ENCODE results near the gene PUSL1. TPM values are rescaled to one million over a fixed set of nuclear protein-coding genes. Genes with fewer than 3 reads are reported as not detected.
A peak's percentile ranks its signal among the peaks of the same experiment; 100 is the strongest.
"Not testable (repeated sequence)": the region's sequence is repeated elsewhere in the genome, so short reads cannot be mapped to it uniquely, and the experiment has no call there.

Gene PUSL1
- total RNA-seq, 1 experiment from 2014 or later = 38.0 TPM

- no peak overlapping the region; the same call in 1 of the 2 replicates for H3K14ac ChIP-seq (ENCODE audit: insufficient read depth, low read length)
- H2BK20ac ChIP-seq (ENCODE audit: low read depth, low read length, poor library complexity, severe bottlenecking) = no peak overlapping the region
- no peak overlapping the region for H2AFZ ChIP-seq (ENCODE audit: low read length)
- H2BK12ac ChIP-seq (ENCODE audit: insufficient read length, low read depth, low read length) = no peak overlapping the region
- H3K23ac ChIP-seq (ENCODE audit: insufficient read length, low read depth, low read length) = no peak overlapping the region
- H3K18ac ChIP-seq (ENCODE audit: insufficient read length, low read depth, low read length) = peak overlapping the region; percentile 67
- DNase-seq = peak; percentile 75
- H3K9me3 ChIP-seq (ENCODE audit: control insufficient read depth, low read depth, low read length) = no peaks in the 10 kb centered on the region
- H3K56ac ChIP-seq (ENCODE audit: insufficient read length, low read depth, low read length) = no peak overlapping the region
- H4K20me1 ChIP-seq (ENCODE audit: control insufficient read depth, insufficient read depth, insufficient read length) = no peaks in the 10 kb centered on the region
- no peak overlapping the region for H3K9ac ChIP-seq (ENCODE audit: extremely low read depth, insufficient read length, low read length)
- H2BK15ac ChIP-seq (ENCODE audit: low read depth, low read length) = no peak overlapping the region
- no peak overlapping the region for H3T11ph ChIP-seq (ENCODE audit: low read length)
- H4K91ac ChIP-seq (ENCODE audit: insufficient read length, low read depth, low read length) = no peak overlapping the region
- H3K79me1 ChIP-seq (ENCODE audit: insufficient read depth, low read depth, low read length, poor library complexity, severe bottlenecking) = peaks cover 2% of the 10 kb centered on the region
- H3K9me3 Mint-ChIP-seq = no peaks in the 10 kb centered on the region
- peak overlapping the region; percentile 22 to 23; a peak in 1 of 5 replicates for H3K4me3 Mint-ChIP-seq
- H2BK5ac ChIP-seq (ENCODE audit: insufficient read length, low read length) = no peak overlapping the region
- peak overlapping the region; percentile 83 to 95 (median 93); a peak in 5 of 7 replicates for H3K27ac Mint-ChIP-seq
- peaks cover 2% of the 10 kb centered on the region; the same call in 1 of the 2 replicates for H3K79me2 ChIP-seq (ENCODE audit: insufficient read depth, low read length)
- H4K8ac ChIP-seq (replicated peaks; ENCODE audit: insufficient read length, low read depth, low read length) = no peak overlapping the region
- H3K23me2 ChIP-seq (ENCODE audit: insufficient read length, low read depth, low read length, poor library complexity, severe bottlenecking) = no peaks in the 10 kb centered on the region
- H3K27me3 Mint-ChIP-seq (ENCODE audit: low read depth) = no peaks in the 10 kb centered on the region
- no peaks in the 10 kb centered on the region for H3K27me3 ChIP-seq (ENCODE audit: insufficient read depth, low read length)
- peaks cover 18 to 70% (median 66%) of the 10 kb centered on the region in 3 experiments for H3K36me3 Mint-ChIP-seq (ENCODE audit: insufficient read depth in 1 of 3, low read depth in 3 of 3)
- no peak overlapping the region for H2AK5ac ChIP-seq (ENCODE audit: insufficient read length, low read length)
- H3K4ac ChIP-seq (ENCODE audit: low read depth, low read length) = no peak overlapping the region; the same call in 1 of the 2 replicates
- no peak overlapping the region for H3K27ac ChIP-seq (ENCODE audit: insufficient read length, low read depth, low read length)
- H2BK120ac ChIP-seq (ENCODE audit: low read depth, low read length, poor library complexity, severe bottlenecking) = no peak overlapping the region
- no peak overlapping the region for H4K5ac ChIP-seq (ENCODE audit: insufficient read length, low read depth, low read length)
- H3K4me1 Mint-ChIP-seq = peaks cover 8 to 16% of the 10 kb centered on the region in 2 experiments
- no CpG with 5 or more reads among the region's 26 CpGs for WGBS (ENCODE audit: extremely low coverage, insufficient read length, low lambda C conversion rate)
- H3K4me1 ChIP-seq (ENCODE audit: insufficient read depth, low read length) = no peaks in the 10 kb centered on the region; the same call in 1 of the 2 replicates
- TF ChIP-seq, protein P1, sequence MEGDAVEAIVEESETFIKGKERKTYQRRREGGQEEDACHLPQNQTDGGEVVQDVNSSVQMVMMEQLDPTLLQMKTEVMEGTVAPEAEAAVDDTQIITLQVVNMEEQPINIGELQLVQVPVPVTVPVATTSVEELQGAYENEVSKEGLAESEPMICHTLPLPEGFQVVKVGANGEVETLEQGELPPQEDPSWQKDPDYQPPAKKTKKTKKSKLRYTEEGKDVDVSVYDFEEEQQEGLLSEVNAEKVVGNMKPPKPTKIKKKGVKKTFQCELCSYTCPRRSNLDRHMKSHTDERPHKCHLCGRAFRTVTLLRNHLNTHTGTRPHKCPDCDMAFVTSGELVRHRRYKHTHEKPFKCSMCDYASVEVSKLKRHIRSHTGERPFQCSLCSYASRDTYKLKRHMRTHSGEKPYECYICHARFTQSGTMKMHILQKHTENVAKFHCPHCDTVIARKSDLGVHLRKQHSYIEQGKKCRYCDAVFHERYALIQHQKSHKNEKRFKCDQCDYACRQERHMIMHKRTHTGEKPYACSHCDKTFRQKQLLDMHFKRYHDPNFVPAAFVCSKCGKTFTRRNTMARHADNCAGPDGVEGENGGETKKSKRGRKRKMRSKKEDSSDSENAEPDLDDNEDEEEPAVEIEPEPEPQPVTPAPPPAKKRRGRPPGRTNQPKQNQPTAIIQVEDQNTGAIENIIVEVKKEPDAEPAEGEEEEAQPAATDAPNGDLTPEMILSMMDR (conservative IDR thresholded peaks at IDR 0.05) = no peak
- no peak overlapping the region for H3K4me2 ChIP-seq (ENCODE audit: insufficient read depth, insufficient read length, low read length)
Measured at GRCh38 chr1:1315435-1315954, 7.1 kb downstream of the PUSL1 start.

DNA sequence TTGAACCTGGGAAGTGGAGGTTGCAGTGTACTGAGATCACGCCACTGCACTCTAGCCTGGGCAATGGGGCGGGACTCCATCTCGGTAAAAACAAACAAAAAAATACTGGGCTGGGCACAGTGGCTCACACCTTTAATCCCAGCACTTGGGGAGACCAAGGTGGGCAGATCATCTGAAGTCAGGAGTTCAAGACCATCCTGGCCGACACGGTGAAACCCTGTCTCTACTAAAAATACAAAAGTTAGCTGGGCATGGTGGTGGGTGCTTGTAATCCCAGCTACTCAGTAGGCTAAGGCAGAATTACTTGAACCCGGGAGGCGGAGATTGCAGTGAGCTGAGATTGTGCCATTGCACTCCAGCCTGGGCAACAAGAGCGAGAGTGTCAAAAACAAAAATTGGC is 7.8 kb downstream of the PUSL1 start:
- H3K56ac ChIP-seq (ENCODE audit: insufficient read length, low read depth, low read length); H3K27me3 ChIP-seq (ENCODE audit: insufficient read depth, low read length); H3K79me2 ChIP-seq (ENCODE audit: insufficient read depth, low read length); H3K4me1 ChIP-seq (ENCODE audit: insufficient read depth, low read length); H3K9ac ChIP-seq (ENCODE audit: extremely low read depth, insufficient read length, low read length); H2BK15ac ChIP-seq (ENCODE audit: low read depth, low read length); H3K4me2 ChIP-seq (ENCODE audit: insufficient read depth, insufficient read length, low read length); H3K9me3 ChIP-seq (ENCODE audit: control insufficient read depth, low read depth, low read length); H3K79me1 ChIP-seq (ENCODE audit: insufficient read depth, low read depth, low read length, poor library complexity, severe bottlenecking); H4K20me1 ChIP-seq (ENCODE audit: control insufficient read depth, insufficient read depth, insufficient read length); H3K27me3 Mint-ChIP-seq (ENCODE audit: low read depth); H3K23me2 ChIP-seq (ENCODE audit: insufficient read length, low read depth, low read length, poor library complexity, severe bottlenecking); H3K18ac ChIP-seq (ENCODE audit: insufficient read length, low read depth, low read length); H3K9me3 Mint-ChIP-seq; H2BK5ac ChIP-seq (ENCODE audit: insufficient read length, low read length); H4K5ac ChIP-seq (ENCODE audit: insufficient read length, low read depth, low read length); H3T11ph ChIP-seq (ENCODE audit: low read length); H4K91ac ChIP-seq (ENCODE audit: insufficient read length, low read depth, low read length); H3K4ac ChIP-seq (ENCODE audit: low read depth, low read length); H2AFZ ChIP-seq (ENCODE audit: low read length); H4K8ac ChIP-seq (replicated peaks; ENCODE audit: insufficient read length, low read depth, low read length); H2BK12ac ChIP-seq (ENCODE audit: insufficient read length, low read depth, low read length); DNase-seq; H3K23ac ChIP-seq (ENCODE audit: insufficient read length, low read depth, low read length); H2BK120ac ChIP-seq (ENCODE audit: low read depth, low read length, poor library complexity, severe bottlenecking); H2BK20ac ChIP-seq (ENCODE audit: low read depth, low read length, poor library complexity, severe bottlenecking); H3K27ac ChIP-seq (ENCODE audit: insufficient read length, low read depth, low read length); H3K14ac ChIP-seq (ENCODE audit: insufficient read depth, low read length); H2AK5ac ChIP-seq (ENCODE audit: insufficient read length, low read length): not testable (repeated sequence)
- no CpG with 5 or more reads among the region's 8 CpGs for WGBS (ENCODE audit: extremely low coverage, insufficient read length, low lambda C conversion rate)
- Mint-ChIP-seq H3K4me1 (peaks cover 8 to 16% of the 10 kb centered on the region in 2 experiments), H3K4me3 (0 out of 5 replicates have a peak overlapping the region, but pooled peaks of 1 of the 2 experiments have one; percentile 5), H3K36me3 (ENCODE audit: insufficient read depth in 1 of 3, low read depth in 3 of 3) (peaks cover 18 to 66% (median 61%) of the 10 kb centered on the region in 3 experiments), H3K27ac (peak overlapping the region in 1 of 3 experiments; percentile 77; a peak in 1 of 7 replicates)

Data from H9 (cell line).